HG02973 (cell line): ENCODE data around the gene BCL2L14.

Source experiments
- ATAC-seq: cut with Tn5 transposase; IDR thresholded peaks from one replicate; pipeline ENCODE4 v1.9.1; 2021; ENCODE audit warnings: moderate library complexity; ENCODE audit not compliant: unreplicated experiment

Gene BCL2L14, protein sequence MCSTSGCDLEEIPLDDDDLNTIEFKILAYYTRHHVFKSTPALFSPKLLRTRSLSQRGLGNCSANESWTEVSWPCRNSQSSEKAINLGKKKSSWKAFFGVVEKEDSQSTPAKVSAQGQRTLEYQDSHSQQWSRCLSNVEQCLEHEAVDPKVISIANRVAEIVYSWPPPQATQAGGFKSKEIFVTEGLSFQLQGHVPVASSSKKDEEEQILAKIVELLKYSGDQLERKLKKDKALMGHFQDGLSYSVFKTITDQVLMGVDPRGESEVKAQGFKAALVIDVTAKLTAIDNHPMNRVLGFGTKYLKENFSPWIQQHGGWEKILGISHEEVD

DNA sequence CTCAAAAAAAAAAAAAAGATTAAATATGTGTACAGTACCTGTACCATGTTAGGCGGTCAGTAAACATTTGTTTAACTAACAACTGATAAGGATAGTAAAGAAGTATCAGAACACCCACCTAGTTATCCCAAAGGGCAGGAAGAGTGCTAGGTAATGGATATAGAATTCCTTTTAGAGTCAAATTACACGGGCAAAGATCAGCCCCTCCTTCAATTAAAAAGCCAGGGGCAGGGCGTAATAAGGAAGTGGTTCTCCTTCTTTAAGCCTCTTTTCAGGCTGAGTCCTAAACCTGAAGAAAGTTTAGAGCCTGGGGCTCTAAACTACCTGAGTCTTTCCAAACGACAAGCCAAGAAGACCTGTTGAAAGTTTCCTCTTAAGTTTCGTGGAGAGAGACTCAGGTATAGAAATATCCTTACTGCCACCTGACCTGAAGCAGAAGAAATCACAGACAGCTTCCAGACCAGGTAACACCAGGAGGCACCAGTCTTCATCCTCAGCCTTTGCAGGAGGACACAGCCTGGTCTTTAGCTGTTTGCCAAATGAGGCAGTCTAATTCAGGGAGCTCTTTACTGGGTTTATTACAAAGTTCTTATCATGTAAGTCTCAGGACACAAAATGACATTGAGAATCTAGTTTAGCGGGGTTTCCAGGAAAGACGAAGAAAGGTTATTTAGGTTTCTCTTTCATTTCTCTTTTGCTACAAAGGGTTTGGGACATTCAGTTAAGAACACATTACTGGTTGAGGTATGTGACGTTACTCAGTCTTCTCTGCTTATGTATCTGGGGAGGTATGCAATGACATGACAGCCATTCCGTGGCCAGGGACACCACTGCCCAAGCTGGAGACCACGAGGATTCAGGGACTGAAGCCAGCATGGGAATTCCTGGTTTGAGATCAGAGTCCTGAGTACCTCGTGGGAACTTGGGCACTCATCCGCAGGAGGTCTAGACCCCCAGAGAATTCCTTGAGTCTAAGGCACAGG lies at the start of gene BCL2L14:
Gene BCL2L14 (plus strand): TSS at position 266 of the 983 bp plus-strand sequence. CDS start 8,367 bp downstream, outside the sequence.
- peak; percentile 61 for ATAC-seq

DNA sequence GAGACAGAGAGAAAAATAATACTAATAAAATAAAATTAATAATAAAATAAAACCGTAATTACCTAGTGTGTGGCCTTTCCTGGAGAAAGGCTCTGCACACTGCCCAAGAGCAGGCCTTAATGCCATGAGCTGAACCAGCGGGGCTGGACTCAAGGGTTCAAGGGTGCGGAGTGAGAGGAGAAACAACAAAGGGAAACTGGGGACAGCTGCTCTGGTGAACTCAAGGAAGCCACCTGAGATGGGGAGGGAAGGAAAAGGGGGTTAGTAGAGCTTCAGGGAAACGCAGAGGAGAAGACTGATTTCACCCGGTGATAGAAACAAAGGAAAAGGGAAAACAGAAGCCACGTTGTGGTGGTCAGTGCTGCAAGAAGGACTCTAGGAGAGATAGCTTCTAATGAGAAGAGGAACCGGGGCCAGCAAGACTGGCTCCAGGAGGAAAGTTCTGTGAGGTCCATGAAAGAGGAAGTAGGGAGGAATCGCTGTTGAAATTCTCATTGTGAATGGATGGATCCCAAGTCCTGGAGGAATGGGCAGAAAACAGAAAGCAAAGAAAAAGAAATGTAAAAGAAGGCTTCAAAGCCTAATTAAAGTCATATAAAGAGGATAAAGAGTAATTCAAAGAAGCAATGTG lies 48.3 kb upstream of the BCL2L14 start:
- no peak for ATAC-seq

DNA sequence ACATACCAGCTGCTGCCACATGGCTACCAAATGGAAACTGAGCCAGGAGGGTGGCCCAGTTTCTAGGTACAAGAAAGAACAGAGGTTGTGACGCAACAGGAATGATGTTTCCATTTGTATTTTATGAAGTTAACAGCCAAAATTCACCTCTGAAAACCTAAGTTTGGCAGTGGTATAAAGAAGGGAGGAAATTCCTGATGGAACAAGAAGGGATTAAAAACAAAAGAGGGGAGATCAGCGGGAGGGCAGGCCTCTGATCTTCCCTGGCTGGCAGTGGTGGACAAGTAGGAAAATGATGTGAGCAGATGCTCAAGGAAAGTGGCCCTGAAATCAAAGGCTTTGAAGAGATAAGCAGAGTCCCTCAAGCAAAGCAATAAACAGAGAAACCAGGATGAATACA lies 47.3 kb upstream of the BCL2L14 start:
- no peak for ATAC-seq

DNA sequence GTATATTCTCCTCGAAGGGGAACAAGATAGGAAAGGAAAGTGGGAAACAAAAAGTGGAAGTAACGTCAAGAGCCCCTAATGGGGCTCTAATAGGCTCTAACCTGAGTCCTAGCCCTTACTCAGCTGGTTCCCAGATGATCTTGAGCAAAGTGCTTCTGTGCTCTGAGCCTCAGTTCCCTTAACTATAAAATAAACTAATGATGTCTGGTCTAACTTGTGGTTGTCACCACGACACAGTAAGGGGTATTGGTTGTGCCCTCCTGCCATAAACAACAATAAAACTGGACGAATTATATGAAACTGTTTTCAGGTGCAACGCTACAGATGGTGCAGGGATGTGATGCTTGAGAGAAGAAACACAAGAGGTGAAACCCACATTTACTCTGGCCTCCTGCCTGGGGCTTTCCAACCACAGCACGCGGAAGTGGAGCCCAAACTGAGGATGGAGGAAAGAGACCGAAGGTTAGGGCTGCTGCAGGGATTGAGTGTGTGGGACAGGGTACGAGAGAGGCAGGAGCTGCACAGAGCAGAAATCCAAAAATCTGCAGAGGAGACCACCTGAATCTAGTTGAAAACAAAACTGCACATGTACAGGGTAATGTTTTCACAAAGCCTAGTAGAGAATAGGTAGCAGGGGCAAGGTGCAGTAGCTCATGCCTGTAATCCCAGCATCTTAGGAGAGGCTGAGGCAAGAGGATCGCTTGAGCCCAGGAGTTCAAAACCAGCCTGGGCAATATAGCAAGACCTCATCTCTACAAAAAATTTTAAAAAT lies 45.6 kb upstream of the BCL2L14 start:
- ATAC-seq = peak; percentile 83

DNA sequence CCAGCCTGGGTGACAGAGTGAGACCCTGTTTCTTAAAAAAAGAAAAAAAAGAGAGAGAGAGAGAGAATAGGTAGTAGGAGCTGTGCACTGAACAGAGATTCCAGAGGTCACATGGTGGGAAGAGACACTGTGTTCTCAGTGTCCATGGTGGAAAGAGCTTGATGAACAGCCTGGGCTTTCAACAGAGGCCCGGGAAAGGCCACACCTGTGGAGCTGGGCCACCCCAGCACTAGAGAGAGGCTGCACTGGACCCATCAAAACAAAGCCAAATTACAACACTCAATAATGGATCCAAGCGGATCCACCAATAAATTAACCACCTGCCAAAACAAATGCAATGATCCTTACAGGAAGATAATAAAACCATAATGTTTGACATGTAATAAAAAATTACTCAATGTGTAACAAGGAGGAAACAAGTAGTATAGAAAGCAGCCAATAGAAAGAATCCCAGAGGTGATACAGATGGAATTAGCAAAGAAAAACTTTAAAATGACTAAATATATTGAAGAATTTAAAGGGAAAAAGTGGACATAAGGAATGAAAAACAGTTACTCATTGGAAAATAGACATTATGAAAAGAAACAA lies 44.8 kb upstream of the BCL2L14 start:
- ATAC-seq = no peak

DNA sequence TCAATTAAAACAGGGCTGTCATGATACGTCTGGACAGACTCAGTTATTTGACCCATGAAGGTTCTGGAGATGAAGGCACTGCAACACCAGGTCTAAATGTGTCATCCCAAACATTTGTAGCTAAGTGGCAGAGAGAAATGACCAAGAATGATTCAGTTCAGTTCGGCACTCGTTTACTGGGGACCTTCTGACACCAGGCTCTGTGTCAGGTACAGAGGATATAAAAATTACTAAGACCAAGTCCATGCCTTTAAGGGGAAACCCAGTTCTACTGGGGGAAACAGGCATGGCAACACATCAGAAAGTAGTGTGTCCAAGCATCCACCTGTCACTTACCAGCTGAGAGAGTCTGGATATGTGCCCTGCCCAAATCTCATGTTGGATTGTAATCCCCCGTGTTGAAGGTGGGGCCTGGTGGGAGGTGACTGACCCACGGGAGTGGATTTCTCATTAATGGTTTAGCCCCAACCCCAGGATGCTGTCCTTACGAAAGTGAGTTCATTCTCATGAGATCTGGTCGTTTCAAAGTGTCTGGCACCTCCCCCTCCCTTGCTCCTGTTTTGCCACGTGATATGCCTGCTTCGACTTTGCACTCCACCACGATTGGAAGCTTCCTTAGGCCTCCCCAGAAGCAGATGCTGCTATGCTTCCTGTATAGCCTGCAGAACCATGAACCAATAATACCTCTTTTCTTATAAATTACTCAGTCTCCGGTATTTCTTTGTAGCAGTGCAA lies 41.9 kb upstream of the BCL2L14 start:
- ATAC-seq = no peak

DNA sequence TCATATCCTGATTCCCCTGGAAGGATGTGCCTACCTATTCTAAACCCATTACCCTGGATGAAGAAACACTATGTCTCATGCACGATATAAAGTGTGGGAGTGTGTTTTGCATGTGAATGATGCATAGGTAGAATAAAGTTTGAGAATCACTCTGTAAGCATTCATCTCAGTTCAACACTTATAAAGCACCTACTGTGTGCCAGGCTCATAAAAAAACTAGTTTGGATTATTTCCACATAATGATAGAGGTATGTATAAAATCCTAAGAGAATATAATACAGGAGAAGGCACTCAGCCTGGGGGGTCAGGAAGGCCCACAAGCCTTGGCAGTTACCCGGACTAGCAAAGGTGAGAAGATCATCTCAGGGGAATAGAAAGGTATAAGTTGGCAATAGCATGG lies 41.1 kb upstream of the BCL2L14 start:
- no peak for ATAC-seq

DNA sequence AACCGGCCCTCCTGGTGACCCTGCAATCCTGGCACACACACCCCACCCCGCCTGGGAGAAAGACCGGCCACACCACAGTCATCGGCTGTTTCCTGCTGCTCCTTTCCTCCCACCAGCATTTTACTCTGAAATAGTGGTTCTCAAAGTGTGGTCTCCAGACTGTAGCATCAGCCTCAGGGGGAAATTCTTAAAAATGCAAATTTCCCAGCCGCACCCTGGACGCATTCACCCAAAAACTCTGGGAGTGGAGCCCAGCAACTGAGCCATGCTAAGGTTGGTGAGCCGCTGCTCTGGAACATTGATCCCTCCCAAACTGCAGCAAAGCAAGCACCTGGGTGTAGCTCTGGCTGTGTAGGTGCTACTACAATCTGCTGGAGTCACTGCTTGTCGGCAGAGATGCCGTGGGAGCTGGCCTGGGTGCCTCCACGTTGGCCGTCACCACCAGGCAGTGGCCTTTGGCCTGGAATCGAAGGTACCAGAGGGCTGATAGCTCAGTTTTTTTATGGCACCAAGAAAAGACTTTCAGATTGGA lies 38.4 kb upstream of the BCL2L14 start:
- no peak for ATAC-seq

DNA sequence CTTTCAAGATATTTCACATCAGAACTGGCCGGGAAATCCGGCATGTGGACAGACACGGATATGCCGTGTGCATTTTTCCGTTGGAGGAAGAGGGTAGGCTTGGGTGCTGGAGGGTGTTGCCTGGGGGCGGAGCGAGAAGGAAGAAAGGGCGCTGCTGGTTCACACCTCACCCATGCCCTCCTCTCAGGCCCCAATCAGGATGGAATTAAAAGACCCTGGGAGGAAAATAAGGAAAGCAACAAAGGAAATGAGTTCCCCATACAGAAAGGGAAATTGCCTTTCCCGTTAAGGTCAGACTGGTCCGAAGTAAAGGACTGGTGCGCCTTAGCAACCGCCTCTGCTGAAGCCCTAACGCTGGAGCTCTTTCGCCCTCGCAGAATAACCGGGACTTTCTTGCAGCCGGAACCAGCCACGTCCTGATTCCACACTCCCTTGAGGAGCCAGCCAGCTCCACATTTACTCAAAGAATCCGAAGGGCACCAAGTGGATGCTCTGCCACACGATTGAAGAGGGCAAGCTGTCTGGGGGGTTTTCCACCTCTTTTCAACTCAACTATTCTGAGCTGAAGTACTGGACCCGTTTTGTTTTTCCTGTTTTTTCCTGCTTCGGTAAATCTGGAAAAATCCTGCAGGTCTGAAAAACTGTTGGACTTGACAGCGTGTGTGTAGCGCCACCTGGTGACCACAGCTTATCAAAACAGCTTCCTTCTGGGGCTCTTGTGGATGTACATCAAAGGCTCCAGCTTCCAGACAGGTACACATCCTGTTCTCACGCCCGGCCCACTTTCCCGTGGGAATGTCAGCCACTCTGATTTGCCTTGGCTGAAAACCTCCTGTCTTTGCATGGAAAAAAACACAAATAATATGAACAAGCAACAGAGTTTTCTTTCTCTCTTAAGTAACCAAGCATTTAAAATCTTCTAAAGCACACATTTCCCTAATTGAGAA lies 37.6 kb upstream of the BCL2L14 start:
- no peak for ATAC-seq

DNA sequence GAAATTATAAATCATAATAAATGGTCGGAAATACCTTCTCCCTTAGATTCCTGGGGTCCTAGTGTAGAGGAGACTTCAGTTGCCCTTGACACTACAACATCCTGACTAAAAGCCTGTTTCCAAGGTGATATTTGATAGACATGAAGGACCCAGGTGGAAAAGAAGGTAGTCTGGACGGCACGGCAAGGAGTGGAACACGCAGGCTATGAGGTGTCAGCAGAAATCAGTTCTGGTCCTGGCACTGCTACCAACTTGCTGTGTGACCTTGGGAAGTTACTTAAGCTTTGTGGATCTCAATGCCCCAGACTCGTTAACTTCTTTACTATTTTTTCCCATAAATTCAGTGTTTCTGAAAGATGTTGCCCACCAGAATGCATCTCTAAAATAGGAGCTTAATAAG lies 36.9 kb upstream of the BCL2L14 start:
- no peak for ATAC-seq

DNA sequence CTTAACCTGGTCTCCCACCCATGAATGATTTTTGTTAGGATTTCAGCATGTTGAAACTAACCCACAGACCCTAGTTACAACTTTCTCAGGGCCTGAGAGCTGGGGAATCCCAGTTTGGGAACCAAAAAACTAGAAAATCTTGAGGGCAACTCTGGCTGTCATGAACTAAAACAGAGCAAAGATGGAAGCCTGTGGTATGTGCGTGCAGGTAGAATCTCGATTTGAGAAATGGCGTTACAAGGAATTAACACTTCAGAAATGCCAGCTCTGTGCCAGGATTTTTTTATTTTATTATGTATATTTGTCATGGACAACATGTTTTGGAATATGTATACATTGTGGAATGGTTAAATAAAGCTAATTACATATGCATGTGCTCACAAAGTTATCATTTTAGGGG lies 36.4 kb upstream of the BCL2L14 start:
- no peak for ATAC-seq

DNA sequence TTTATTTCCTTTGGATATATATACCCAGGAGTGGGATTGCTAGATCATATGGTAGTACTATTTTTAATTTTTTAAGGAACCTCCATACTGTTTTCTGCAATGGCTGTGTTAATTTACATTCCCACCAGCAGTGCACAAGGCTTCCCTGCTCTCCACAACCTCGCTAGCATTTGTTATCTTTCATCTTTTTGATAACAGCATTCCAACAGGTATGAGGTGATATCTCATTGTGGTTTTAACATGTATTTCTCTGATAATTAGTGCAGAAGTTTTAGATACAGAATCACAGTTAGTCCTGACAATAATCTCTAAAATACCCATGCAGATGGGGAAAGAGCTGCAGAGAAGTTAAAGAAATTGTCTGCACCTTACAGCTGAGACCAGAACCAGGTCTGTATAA lies 35.5 kb upstream of the BCL2L14 start:
- no peak for ATAC-seq

DNA sequence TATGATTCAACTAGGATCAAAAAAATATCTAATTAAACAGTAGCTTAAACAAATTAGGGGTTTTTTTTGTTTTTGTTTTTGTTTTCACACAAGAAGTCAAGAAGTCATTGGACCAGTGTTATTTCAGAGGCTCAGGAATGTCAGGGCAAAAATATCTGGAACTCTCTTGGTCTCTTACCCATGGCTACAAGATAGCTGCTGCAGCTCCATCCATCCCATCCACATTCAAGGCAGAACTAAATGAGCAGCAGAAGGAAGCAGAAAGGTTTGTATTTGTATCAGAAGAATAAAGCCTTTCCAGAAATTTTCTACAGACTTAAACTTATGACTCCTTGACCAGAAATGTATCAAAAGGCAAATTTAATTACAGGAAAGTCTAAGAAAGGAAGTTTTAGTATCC lies 33.8 kb upstream of the BCL2L14 start:
- no peak for ATAC-seq

DNA sequence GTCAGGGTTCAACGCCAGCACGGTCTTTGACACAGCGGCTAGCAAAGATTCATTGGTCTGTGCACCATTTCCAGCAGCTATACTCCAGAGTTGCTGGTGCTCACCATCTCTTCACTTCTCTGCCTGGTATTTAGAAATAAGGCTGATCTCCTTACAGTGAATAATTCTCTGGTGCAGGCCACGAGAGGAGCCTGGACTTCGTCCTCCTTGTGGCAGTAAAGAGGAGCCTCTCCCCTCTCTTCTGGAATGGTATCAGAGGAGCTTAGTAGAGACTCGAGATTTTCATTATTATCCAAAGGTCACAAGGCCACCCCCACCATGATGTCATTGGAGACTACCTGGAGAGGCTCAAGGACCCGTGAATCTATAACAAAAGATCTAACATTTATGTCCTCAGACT lies 30.8 kb upstream of the BCL2L14 start:
- no peak for ATAC-seq

DNA sequence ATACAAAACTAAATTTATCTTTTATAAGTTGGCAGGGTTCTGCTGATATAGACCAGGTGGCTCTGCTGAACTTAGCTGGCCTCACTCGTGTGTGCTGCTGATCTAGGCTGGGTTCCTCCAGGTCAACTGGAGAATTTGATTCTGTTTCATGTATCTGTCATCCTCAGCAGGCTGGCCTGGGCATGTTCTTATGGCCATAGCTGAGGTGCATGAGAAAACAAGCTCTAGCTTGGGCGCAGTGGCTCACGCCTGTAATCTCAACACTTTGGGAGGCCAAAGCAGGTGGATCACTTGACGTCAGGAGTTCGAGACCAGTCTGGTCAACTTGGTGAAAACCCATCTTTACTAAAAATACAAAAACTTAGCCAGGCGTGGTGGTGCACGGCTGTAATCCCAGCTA lies 24.3 kb upstream of the BCL2L14 start:
- no peak for ATAC-seq

DNA sequence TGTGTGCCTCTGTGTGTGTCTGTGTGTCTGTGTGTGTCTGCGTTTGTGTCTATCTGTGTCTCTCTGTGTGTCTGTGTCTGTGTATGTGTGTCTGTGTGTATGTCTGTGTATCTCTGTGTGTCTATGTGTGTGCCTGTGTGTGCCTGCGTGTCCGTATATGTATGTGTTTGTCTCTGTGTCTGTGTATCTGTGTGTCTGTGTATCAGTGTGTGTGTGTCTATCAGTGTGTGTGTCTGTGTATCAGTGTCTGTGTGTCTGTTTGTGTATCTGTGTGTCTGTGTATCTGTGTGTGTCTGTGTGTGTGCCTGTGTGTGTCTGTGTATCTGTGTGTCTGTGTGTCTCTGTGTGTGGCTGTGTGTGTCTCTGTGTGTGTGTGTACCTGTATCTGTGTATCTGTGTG lies 23.1 kb upstream of the BCL2L14 start:
- ATAC-seq = no peak

DNA sequence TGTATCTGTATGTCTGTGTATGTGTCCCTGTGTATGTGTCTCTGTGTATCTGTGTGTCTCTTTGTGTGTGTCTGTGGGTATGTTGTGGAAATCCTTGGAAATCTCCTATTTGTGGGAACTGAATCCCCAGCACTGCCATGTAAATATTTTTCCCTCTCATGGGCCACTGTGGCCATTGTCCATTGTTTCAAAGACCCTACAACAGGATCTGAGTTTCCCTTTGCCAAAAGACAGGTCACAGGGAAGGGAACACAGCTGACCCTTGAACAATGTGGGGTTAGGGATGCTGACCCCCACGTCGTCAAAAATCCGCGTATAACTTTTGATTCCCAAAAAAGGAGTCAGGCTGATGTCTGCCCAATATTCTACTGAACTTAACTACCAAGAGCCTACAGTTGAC lies 22.5 kb upstream of the BCL2L14 start:
- no peak for ATAC-seq

DNA sequence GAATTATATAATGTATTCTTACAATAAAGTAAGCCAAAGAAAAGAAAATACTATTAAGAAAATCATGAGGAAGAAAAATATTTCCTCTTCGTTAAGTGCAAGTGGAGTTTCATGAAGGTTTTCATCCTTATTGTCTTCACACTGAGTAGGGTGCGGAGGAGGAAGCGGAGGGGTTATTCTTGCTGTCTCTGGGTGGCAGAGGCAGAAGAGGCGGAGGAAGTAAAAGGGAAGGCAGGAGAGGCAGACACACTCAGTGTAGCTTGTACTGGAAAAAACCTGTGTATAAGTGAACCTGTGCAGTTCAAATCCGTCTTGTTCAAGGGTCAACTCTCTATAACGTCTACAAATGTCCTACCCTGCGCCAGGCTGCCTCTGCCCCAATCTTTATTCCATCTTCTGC lies 22.0 kb upstream of the BCL2L14 start:
- ATAC-seq = no peak
